MM.1S (cell line): ENCODE results near the gene SCUBE2.

Experiments used
- DNase-seq: peaks from one replicate; pipeline ENCODE4 v3.0.0-alpha.2; 2015
- H2AFZ ChIP-seq: fragments of 300-600 bp; sonication (generic); 2 replicates; pipeline ENCODE4 v1.6.0; 2016; ENCODE audit warnings: antibody characterized with exemption, low read length
- H3F3A ChIP-seq: fragments of 300-600 bp; sonication (generic); 2 replicates; pipeline ENCODE4 v1.6.1; 2016; ENCODE audit warnings: mild to moderate bottlenecking, antibody characterized with exemption, low read length, moderate library complexity, mixed read lengths; ENCODE audit not compliant: insufficient read depth
- H3K27ac ChIP-seq: fragments of 300-600 bp; sonication (generic); 2 replicates; pipeline ENCODE4 v1.5.1; 2016; ENCODE audit warnings: mild to moderate bottlenecking, low read length
- H3K27me3 ChIP-seq: fragments of 300-600 bp; sonication (generic); replicated peaks from 2 replicates; pipeline ENCODE4 v1.6.0; 2016; ENCODE audit warnings: low read length; ENCODE audit not compliant: insufficient read depth
- H3K36me3 ChIP-seq: fragments of 300-600 bp; sonication (generic); replicated peaks from 2 replicates; pipeline ENCODE4 v1.6.1; 2016; ENCODE audit warnings: mild to moderate bottlenecking, low read length, mixed read lengths; ENCODE audit not compliant: insufficient read depth
- H3K4me1 ChIP-seq: fragments of 300-600 bp; sonication (generic); 2 replicates; pipeline ENCODE4 v1.6.1; 2016; ENCODE audit warnings: low read length, mixed read lengths
- H3K4me2 ChIP-seq: fragments of 300-600 bp; sonication (generic); 2 replicates; pipeline ENCODE4 v1.6.0; 2016; ENCODE audit warnings: low read depth, low read length
- H3K4me3 ChIP-seq: fragments of 300-600 bp; sonication (generic); 2 replicates; pipeline ENCODE4 v1.5.1; 2016; ENCODE audit warnings: low read length, mixed read lengths
- H3K79me2 ChIP-seq: fragments of 300-600 bp; sonication (generic); 2 replicates; pipeline ENCODE4 v1.6.1; 2016; ENCODE audit warnings: mixed run types, low read length, mixed read lengths
- H3K9ac ChIP-seq: fragments of 300-600 bp; sonication (generic); 2 replicates; pipeline ENCODE4 v1.6.1; 2016; ENCODE audit warnings: low read length, mixed read lengths
- H3K9me2 ChIP-seq: fragments of 300-600 bp; sonication (generic); replicated peaks from 2 replicates; pipeline ENCODE4 v1.6.1; 2016; ENCODE audit warnings: mild to moderate bottlenecking, low read length, mixed read lengths; ENCODE audit not compliant: insufficient read depth
- H3K9me3 ChIP-seq: fragments of 300-600 bp; sonication (generic); replicated peaks from 2 replicates; pipeline ENCODE4 v1.6.1; 2016; ENCODE audit warnings: mild to moderate bottlenecking, low read length, mixed read lengths; ENCODE audit not compliant: insufficient read depth
- H4K20me1 ChIP-seq: fragments of 300-600 bp; sonication (generic); 2 replicates; pipeline ENCODE4 v1.6.1; 2016; ENCODE audit warnings: mild to moderate bottlenecking, low read length, moderate library complexity, mixed read lengths; ENCODE audit not compliant: insufficient read depth
- EZH2 ChIP-seq: fragments of 300-600 bp; sonication (generic); optimal IDR thresholded peaks from 2 replicates; pipeline ENCODE3; 2017; ENCODE audit warnings: low read depth, mild to moderate bottlenecking, antibody characterized with exemption, low read length, mixed read lengths
- EZH2phosphoT487 ChIP-seq: fragments of 300-600 bp; sonication (generic); IDR thresholded peaks from 2 replicates; pipeline ENCODE4 v1.6.1; 2018; ENCODE audit warnings: antibody characterized with exemption, low read length
- TF ChIP-seq, protein P1 (sequence below): fragments of 300-600 bp; sonication (generic); IDR thresholded peaks from 2 replicates; pipeline ENCODE4 v1.5.1; 2016; ENCODE audit warnings: antibody characterized with exemption, low read length, mixed read lengths

The SCUBE2 gene

DNA sequence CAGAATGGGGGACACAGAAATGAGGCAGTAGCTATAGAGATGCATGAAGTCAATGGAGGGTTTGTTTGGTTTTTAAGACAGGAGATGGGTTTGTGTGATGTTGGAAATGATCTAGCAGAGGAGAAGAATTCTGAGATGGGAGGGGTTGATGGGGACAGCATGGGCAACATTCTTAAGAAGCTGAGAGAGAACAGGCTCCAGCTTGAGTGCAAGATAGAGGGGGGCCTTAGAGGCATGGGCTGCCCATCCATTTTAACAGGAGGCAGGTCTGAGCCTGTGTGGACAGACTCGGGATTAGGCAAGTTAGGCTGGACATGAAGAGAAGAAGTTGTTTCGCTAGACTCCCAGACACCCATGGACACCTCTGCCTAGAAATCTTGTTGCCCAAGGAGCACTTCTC is 49.7 kb downstream of the SCUBE2 start:
- H2AFZ ChIP-seq = no peak overlapping the region
- TF ChIP-seq EZH2 (no peak), EZH2phosphoT487 (no peak)
- TF ChIP-seq, protein P1, sequence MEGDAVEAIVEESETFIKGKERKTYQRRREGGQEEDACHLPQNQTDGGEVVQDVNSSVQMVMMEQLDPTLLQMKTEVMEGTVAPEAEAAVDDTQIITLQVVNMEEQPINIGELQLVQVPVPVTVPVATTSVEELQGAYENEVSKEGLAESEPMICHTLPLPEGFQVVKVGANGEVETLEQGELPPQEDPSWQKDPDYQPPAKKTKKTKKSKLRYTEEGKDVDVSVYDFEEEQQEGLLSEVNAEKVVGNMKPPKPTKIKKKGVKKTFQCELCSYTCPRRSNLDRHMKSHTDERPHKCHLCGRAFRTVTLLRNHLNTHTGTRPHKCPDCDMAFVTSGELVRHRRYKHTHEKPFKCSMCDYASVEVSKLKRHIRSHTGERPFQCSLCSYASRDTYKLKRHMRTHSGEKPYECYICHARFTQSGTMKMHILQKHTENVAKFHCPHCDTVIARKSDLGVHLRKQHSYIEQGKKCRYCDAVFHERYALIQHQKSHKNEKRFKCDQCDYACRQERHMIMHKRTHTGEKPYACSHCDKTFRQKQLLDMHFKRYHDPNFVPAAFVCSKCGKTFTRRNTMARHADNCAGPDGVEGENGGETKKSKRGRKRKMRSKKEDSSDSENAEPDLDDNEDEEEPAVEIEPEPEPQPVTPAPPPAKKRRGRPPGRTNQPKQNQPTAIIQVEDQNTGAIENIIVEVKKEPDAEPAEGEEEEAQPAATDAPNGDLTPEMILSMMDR = no peak
- H3K27ac ChIP-seq = no peak overlapping the region
- no peak for DNase-seq
- H3K36me3 ChIP-seq = no peaks in the 10 kb centered on the region
- no peak overlapping the region for H3K4me2 ChIP-seq
- H3K9me3 ChIP-seq = no peaks in the 10 kb centered on the region
- no peaks in the 10 kb centered on the region for H3K27me3 ChIP-seq
- no peak overlapping the region for H3K4me3 ChIP-seq
- H3K9me2 ChIP-seq = no peaks in the 10 kb centered on the region
- no peaks in the 10 kb centered on the region for H3F3A ChIP-seq
- no peaks in the 10 kb centered on the region for H3K4me1 ChIP-seq
- H3K9ac ChIP-seq = no peak overlapping the region
- no peaks in the 10 kb centered on the region for H4K20me1 ChIP-seq
- no peaks in the 10 kb centered on the region for H3K79me2 ChIP-seq

DNA sequence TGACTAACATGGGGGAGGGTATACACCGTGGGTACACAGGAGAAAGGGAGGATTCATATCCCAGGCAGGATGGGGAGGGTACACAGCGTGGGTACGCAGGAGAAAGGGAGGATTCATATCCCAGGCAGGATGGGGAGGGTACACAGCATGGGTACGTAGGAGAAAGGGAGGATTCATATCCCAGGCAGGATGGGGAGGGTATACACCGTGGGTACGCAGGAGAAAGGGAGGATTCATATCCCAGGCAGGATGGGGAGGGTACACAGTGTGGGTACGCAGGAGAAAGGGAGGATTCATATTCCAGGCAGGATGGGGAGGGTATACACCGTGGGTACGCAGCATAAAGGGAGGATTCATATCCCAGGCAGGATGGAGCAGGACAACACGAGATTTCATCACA is 51.0 kb downstream of the SCUBE2 start:
- Histone ChIP-seq H3K27ac (no peak overlapping the region), H3F3A (no peaks in the 10 kb centered on the region), H3K4me1 (no peaks in the 10 kb centered on the region), H3K79me2 (no peaks in the 10 kb centered on the region), H3K36me3 (no peaks in the 10 kb centered on the region), H3K9ac (no peak overlapping the region), H4K20me1 (no peaks in the 10 kb centered on the region), H2AFZ (no peak overlapping the region), H3K9me3 (no peaks in the 10 kb centered on the region), H3K4me3 (no peak overlapping the region), H3K9me2 (no peaks in the 10 kb centered on the region), H3K27me3 (no peaks in the 10 kb centered on the region), H3K4me2 (no peak overlapping the region)
- no peak for DNase-seq
- TF ChIP-seq, protein P1 = no peak
- TF ChIP-seq EZH2phosphoT487 = no peak
- TF ChIP-seq EZH2 = no peak

DNA sequence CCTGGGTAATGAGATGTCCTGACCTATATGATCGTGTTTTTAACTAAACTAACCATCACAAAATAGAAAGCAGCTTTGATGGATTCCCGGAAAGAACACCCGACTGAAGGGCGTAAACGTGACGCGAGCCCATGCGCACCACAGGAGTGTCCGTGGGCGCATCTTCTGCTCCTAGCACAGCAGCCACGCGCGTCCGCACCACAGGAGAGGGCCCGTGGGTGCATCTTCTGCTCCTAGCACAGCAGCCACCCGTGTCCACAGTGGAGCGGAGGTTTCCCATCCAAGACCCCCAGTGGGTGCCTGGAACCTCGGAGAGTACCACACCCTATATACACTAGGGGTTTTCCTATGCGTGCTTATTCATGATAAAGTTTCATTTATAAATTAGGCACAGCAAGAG is 51.5 kb downstream of the SCUBE2 start:
- H3K4me2 ChIP-seq = no peak overlapping the region
- no peak for DNase-seq
- no peaks in the 10 kb centered on the region for H3K27me3 ChIP-seq
- H3K9me3 ChIP-seq = no peaks in the 10 kb centered on the region
- H3K36me3 ChIP-seq = no peaks in the 10 kb centered on the region
- no peak overlapping the region for H2AFZ ChIP-seq
- H3K9me2 ChIP-seq = no peaks in the 10 kb centered on the region
- H3K9ac ChIP-seq = no peak overlapping the region
- H3K4me1 ChIP-seq = no peaks in the 10 kb centered on the region
- no peak overlapping the region for H3K27ac ChIP-seq
- H3K79me2 ChIP-seq = no peaks in the 10 kb centered on the region
- no peak overlapping the region for H3K4me3 ChIP-seq
- no peaks in the 10 kb centered on the region for H3F3A ChIP-seq
- no peaks in the 10 kb centered on the region for H4K20me1 ChIP-seq
- TF ChIP-seq EZH2phosphoT487 = no peak
- TF ChIP-seq EZH2 = no peak
- TF ChIP-seq, protein P1 = no peak

DNA sequence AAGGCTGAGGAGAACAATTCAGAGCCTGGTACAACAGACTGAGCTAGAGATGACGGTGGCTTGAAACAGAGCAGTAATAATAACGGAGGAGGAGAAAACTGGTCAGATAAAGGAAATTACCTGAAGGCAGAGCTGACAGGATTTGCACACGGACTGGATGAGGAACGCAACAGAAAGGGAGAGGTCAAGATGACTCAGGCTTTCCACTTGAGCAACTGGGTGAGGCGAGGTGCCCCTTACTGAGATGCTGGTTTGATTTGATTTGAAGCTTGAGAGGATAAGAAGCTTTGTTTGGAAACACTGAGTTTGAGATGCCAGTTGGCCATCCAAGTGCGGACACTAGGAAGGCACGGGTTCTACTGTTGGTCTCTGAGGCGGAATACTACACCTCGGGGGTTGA is 52.2 kb downstream of the SCUBE2 start:
- no peaks in the 10 kb centered on the region for H3K27me3 ChIP-seq
- no peak overlapping the region for H3K4me2 ChIP-seq
- H4K20me1 ChIP-seq = no peaks in the 10 kb centered on the region
- TF ChIP-seq EZH2phosphoT487 (no peak), EZH2 (no peak)
- TF ChIP-seq, protein P1 = no peak
- H3K79me2 ChIP-seq = no peaks in the 10 kb centered on the region
- H3K27ac ChIP-seq = no peak overlapping the region
- no peaks in the 10 kb centered on the region for H3K36me3 ChIP-seq
- H3K9ac ChIP-seq = no peak overlapping the region
- no peaks in the 10 kb centered on the region for H3K9me3 ChIP-seq
- no peaks in the 10 kb centered on the region for H3F3A ChIP-seq
- no peak overlapping the region for H2AFZ ChIP-seq
- H3K4me1 ChIP-seq = no peaks in the 10 kb centered on the region
- H3K4me3 ChIP-seq = no peak overlapping the region
- DNase-seq = no peak
- no peaks in the 10 kb centered on the region for H3K9me2 ChIP-seq
